ENCODE data around the gene RFLNA. TPM values are rescaled to one million over a fixed set of nuclear protein-coding genes. Genes with fewer than 3 reads are reported as not detected.

RFLNA gene
- total RNA-seq, 2 donors from 2014 or later: 22.4 to 44.8 TPM

DNA sequence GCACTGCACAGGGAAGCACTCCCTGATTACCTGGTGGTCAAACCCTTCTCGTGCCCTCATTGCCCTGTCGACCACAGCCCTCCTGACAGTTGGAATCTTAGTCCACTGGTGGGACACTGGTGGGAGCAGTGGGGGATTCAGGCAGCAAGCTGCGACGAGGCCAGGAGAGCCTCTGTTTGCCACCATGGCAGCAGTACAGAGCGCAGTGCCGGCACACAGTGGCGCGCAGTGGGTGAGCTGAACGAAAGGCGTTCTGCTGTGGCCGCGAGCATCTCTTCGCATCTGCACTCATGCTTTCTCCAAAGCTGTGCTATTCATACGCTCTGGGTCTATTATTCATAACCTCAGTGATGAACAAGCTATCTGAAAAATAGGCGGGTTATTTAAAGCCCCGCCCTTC lies 14.3 kb downstream of the RFLNA start:
- DNase-seq: no peak
- no peak overlapping the region for H3K9ac ChIP-seq (ENCODE audit: low read depth in 2 of 2, low read length in 2 of 2)
- H3K27ac ChIP-seq: no peak overlapping the region
- no peaks in the 10 kb centered on the region for H3K9me3 ChIP-seq
- intact Hi-C loops (cut with DNase I): no loop called here
- H3K4me3 ChIP-seq: no peak overlapping the region
- H3K4me1 ChIP-seq: no peaks in the 10 kb centered on the region
- TF ChIP-seq CTCF (IDR thresholded peaks at IDR 0.05): no peak
- H3K36me3 ChIP-seq: no peaks in the 10 kb centered on the region
- H3K27me3 ChIP-seq: no peaks in the 10 kb centered on the region

DNA sequence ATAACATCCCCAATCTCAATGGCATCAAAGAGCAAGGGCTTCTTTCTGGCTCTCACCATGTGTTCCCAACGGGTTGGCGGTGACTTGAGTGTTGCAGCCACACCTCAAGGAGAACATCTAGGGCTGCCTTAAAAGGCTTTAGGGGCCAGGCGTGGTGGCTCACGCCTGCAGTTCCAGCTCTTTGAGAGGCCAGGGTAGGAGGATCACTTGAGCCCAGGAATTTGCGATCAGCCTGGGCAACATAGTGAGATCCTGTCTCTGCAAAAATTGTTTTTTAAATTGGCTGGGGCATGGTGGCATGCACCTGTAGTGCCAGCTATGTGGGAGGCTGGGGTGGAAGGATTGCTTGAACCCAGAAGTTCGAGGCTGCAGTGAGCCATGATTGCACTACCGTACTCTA lies 14.9 kb downstream of the RFLNA start:
- no peak for DNase-seq
- H3K9ac ChIP-seq (ENCODE audit: low read depth in 2 of 2, low read length in 2 of 2): no peak overlapping the region
- intact Hi-C loops (cut with DNase I): no loop called here
- no peak overlapping the region for H3K27ac ChIP-seq
- H3K36me3 ChIP-seq: no peaks in the 10 kb centered on the region
- no peaks in the 10 kb centered on the region for H3K9me3 ChIP-seq
- H3K27me3 ChIP-seq: no peaks in the 10 kb centered on the region
- no peak overlapping the region for H3K4me3 ChIP-seq
- no peaks in the 10 kb centered on the region for H3K4me1 ChIP-seq
- no peak for TF ChIP-seq CTCF (IDR thresholded peaks at IDR 0.05)

DNA sequence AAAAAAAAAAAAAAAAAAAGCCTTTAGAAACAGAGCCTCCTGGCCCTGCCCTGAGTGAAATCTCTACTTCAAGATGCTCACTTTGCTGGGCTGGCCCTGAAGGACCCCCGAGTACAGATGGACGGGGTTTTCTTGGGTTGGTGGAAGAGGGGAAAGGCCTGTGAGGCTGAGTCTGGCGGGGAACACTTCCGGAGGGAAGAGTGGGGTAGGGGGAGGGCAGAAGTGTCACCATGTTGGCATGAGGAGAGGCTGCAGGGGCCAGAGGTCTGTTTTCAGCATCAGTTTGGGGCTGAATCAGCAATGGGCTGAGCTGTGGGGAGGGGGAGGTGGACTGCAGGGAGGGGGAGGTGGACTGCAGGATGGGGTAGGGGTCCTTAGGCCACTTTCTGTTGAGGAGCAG lies 15.3 kb downstream of the RFLNA start:
- Histone ChIP-seq H3K4me1 (no peaks in the 10 kb centered on the region), H3K36me3 (no peaks in the 10 kb centered on the region), H3K9ac (ENCODE audit: low read depth in 2 of 2, low read length in 2 of 2) (no peak overlapping the region), H3K4me3 (no peak overlapping the region), H3K27me3 (no peaks in the 10 kb centered on the region), H3K27ac (no peak overlapping the region), H3K9me3 (no peaks in the 10 kb centered on the region)
- intact Hi-C loops (cut with DNase I): no loop called here
- no peak for TF ChIP-seq CTCF (IDR thresholded peaks at IDR 0.05)
- DNase-seq: no peak

DNA sequence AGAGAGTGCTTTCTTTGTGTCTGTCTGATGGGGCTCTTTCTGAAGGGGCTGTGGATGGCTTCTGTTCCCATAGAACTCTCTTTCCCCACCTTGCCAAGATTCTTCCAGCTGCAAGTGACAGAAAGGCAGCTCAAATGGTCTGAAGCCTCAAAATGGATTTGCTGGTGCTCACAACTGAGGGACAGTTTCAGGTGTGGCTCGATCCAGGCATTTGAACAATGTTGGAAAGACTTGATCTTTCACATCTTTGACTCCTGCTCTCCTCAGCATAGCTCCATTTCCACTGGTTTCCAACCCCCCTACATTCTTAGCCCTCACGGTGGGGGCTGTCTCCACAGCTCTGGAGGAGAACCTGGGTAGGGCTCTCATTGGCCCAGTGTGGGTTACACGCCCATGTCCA lies 15.9 kb downstream of the RFLNA start:
- no peaks in the 10 kb centered on the region for H3K9me3 ChIP-seq
- H3K36me3 ChIP-seq: no peaks in the 10 kb centered on the region
- intact Hi-C loops (cut with DNase I): no loop called here
- no peak for TF ChIP-seq CTCF (IDR thresholded peaks at IDR 0.05)
- no peak overlapping the region for H3K27ac ChIP-seq
- DNase-seq: no peak
- no peak overlapping the region for H3K4me3 ChIP-seq
- no peaks in the 10 kb centered on the region for H3K27me3 ChIP-seq
- no peaks in the 10 kb centered on the region for H3K4me1 ChIP-seq
- no peak overlapping the region for H3K9ac ChIP-seq (ENCODE audit: low read depth in 2 of 2, low read length in 2 of 2)

DNA sequence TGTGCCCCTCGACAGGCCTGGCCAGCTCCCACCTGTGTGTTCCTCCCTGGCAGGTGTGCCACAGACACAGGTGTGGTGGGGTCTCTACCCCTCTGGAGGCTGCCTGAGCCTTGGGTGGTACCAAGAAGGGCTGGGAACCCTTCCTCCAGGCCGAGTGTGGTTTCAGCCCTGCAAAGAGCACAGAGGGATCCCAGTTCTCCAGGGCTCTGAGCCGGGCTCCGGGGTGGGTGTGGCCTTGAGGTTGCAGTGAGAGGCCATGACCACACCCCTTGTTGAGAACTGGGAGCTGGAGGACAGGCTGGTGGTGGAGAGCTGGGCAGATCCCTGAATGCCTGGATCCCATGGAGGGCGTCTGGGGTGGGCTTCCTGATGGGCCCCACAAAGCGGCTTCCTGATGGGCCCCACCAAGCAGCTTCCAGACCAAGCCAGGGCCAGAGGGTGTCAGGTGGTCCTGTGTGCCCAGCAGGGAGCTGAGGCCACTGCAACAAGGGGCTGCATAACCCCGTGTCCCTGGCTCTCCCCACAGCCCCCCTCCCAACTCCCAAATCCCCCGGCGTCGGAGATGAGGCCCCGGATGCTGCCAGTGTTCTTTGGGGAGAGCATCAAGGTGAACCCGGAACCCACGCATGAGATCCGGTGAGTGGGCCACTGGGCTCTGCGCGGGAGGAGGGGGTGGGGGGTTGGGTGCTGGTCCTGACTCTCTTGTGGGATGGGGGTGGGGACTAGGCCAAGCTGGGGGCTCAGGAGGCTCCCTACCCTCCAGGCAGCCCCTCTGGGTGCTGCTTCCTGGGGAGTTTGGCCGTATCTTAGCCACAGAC lies 16.6 kb downstream of the RFLNA start:
- no peak overlapping the region for H3K9ac ChIP-seq (ENCODE audit: low read depth in 2 of 2, low read length in 2 of 2)
- DNase-seq: peak; percentile 41
- no peaks in the 10 kb centered on the region for H3K36me3 ChIP-seq
- intact Hi-C loops (cut with DNase I): no loop called here
- no peaks in the 10 kb centered on the region for H3K4me1 ChIP-seq
- H3K9me3 ChIP-seq: no peaks in the 10 kb centered on the region
- no peak for TF ChIP-seq CTCF (IDR thresholded peaks at IDR 0.05)
- no peaks in the 10 kb centered on the region for H3K27me3 ChIP-seq
- H3K4me3 ChIP-seq: no peak overlapping the region
- H3K27ac ChIP-seq: no peak overlapping the region
